Lower lobe of right lung (tissue), 2 donors: Measurements from ENCODE around the gene CDH26. TPM values are rescaled to one million over a fixed set of nuclear protein-coding genes. Genes with fewer than 3 reads are reported as not detected.

ENCODE experiments used
- ATAC-seq, 2 donors: fragments of 200-7000 bp; cut with Tn5 transposase; one replicate each; pipeline ENCODE4 v1.9.1; 2020 to 2022; ENCODE audit warnings: mild to moderate bottlenecking in 2 of 2, moderate library complexity in 2 of 2
- DNase-seq: peaks from one replicate; pipeline ENCODE4 v3.0.0-alpha.2; 2020
- H3K27ac ChIP-seq: fragments of 200-600 bp; one replicate; pipeline ENCODE4 v1.8.0; 2022
- H3K27me3 ChIP-seq: fragments of 200-600 bp; one replicate; pipeline ENCODE4 v1.8.0; 2022; ENCODE audit warnings: low read depth
- H3K36me3 ChIP-seq: fragments of 200-600 bp; one replicate; pipeline ENCODE4 v1.8.0; 2022; ENCODE audit warnings: mild to moderate bottlenecking
- H3K4me1 ChIP-seq: fragments of 200-600 bp; one replicate; pipeline ENCODE4 v1.8.0; 2022
- H3K4me3 ChIP-seq: fragments of 200-600 bp; one replicate; pipeline ENCODE4 v1.8.0; 2022; ENCODE audit warnings: mild to moderate bottlenecking
- H3K9me3 ChIP-seq: fragments of 200-600 bp; one replicate; pipeline ENCODE4 v1.8.0; 2022
- intact Hi-C: fragments of 100-400 bp; cut with DNase I; formaldehyde crosslinking; loops from one replicate; pipeline ENCODE4 v1.11.0; 2022
- total RNA-seq: library from RNA; stranded (reverse); fragmentation: NEBNext Ultra II Directional; extraction: Animal tissue kit (Norgen Biotek cat#: 25700); gene quantifications from one replicate; pipeline ENCODE4 v1.2.1, GENCODE V29; 2021
- TF ChIP-seq, protein P1 (sequence below): fragments of 200-600 bp; IDR thresholded peaks from one replicate; pipeline ENCODE4 v1.8.0; 2022; ENCODE audit warnings: antibody characterized with exemption, mild to moderate bottlenecking
- donor health status: DM: no; HTN: yes; CAD: no; lungs with severe emphysema.

The CDH26 gene
- total RNA-seq, 1 donor from 2014 or later: 8.4 TPM

DNA sequence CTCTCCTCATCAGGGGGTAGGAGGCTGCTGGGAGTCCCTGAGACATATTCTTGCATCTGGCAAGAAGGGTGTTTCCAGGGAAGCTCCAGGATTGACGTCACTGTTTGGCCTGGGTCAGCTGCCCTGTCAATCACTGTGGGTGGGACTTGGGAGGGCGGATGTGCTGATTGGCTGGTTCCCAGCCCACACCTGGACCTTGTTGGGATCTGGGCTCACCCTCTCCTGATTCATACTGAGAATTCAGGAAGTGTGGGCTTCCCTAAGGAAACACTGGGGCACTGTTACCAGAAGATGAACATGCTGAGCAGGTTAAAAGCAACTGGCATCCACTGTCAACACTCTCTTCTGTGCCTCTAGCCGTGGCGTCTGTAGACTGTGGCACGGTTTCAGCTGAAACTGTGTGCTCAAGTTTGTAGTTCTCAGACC is 36.5 kb downstream of the CDH26 start:
- Histone ChIP-seq H3K27me3 (no peaks in the 10 kb centered on the region), H3K4me1 (peaks cover 15% of the 10 kb centered on the region), H3K27ac (peak overlapping the region; percentile 54), H3K36me3 (peaks cover 1% of the 10 kb centered on the region), H3K9me3 (no peaks in the 10 kb centered on the region), H3K4me3 (peak overlapping the region; percentile 17)
- intact Hi-C loops: no loop called here
- peak; percentile 73 for DNase-seq
- TF ChIP-seq, protein P1, sequence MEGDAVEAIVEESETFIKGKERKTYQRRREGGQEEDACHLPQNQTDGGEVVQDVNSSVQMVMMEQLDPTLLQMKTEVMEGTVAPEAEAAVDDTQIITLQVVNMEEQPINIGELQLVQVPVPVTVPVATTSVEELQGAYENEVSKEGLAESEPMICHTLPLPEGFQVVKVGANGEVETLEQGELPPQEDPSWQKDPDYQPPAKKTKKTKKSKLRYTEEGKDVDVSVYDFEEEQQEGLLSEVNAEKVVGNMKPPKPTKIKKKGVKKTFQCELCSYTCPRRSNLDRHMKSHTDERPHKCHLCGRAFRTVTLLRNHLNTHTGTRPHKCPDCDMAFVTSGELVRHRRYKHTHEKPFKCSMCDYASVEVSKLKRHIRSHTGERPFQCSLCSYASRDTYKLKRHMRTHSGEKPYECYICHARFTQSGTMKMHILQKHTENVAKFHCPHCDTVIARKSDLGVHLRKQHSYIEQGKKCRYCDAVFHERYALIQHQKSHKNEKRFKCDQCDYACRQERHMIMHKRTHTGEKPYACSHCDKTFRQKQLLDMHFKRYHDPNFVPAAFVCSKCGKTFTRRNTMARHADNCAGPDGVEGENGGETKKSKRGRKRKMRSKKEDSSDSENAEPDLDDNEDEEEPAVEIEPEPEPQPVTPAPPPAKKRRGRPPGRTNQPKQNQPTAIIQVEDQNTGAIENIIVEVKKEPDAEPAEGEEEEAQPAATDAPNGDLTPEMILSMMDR: no peak
- peak; percentile 91 to 95 for ATAC-seq

DNA sequence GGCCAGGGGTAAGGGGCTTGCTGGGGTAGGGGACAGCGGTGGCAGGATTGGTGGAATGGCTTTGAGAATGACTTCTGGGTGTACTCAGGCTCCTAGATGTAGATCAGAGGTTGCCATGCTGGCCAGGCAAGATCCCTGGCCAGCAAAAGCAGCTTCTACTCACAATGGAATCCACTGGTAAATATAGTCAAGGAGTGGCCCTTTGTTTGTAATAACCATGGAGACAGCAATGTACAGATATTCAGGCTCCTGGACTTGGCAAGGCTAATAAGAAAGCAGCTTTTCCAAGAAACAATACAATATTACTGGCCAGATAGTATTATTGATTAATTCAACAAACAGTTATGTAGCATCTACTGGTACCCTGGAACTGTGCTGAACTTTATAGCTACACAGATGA is 37.9 kb downstream of the CDH26 start:
- Histone ChIP-seq H3K4me1 (peaks cover 15% of the 10 kb centered on the region), H3K9me3 (no peaks in the 10 kb centered on the region), H3K27ac (no peak overlapping the region), H3K4me3 (no peak overlapping the region), H3K27me3 (no peaks in the 10 kb centered on the region), H3K36me3 (peaks cover 6% of the 10 kb centered on the region)
- ATAC-seq (peak in 1 of 2 donors; percentile 10), DNase-seq (no peak)
- TF ChIP-seq, protein P1: no peak
- intact Hi-C loops: no loop called here

DNA sequence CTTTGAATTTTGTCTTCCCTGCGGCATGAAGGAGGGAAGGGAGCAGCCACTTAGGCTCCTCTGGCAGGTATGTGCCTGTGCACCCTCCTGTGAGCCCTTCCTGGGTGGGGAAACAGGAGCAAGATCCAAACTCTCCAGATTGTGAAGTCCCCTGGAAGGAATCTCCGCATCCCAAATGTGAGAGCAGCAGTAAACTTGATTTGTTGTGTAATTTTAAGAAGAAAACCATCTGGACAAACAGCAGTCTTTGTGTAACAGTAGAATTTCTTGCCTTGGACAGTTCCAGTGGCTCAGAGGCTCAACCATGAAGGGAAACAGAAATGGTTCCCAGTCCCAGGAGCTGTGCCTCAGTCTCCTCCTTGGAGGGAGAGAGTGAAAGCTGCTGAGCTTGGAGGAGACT is 39.7 kb downstream of the CDH26 start:
- intact Hi-C loops: no loop called here
- no peaks in the 10 kb centered on the region for H3K27me3 ChIP-seq
- H3K9me3 ChIP-seq: no peaks in the 10 kb centered on the region
- ATAC-seq (no peak), DNase-seq (no peak)
- H3K27ac ChIP-seq: no peak overlapping the region
- peaks cover 10% of the 10 kb centered on the region for H3K4me1 ChIP-seq
- H3K4me3 ChIP-seq: no peak overlapping the region
- peaks cover 6% of the 10 kb centered on the region for H3K36me3 ChIP-seq
- TF ChIP-seq, protein P1: no peak

DNA sequence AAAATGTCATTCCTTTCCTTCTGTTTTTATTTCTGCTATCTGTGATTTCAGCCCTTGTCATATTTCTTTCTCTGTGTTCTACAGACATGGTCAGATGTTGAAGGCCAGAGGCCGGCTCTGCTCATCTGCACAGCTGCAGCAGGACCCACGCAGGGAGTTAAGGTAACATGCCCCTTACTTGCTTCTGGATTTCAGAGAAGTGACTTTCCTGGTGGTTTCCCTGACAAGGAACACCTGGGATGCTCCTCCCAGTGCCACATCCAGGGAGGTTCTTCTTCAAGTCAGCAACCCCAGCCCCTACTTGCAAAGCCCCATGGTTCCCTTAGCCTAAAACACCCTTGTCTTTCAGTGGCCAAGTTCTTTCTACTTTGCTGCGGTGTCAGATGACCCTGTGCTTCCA is 41.3 kb downstream of the CDH26 start:
- H3K9me3 ChIP-seq: no peaks in the 10 kb centered on the region
- H3K4me3 ChIP-seq: no peak overlapping the region
- intact Hi-C loops: no loop called here
- H3K27me3 ChIP-seq: no peaks in the 10 kb centered on the region
- peaks cover 6% of the 10 kb centered on the region for H3K36me3 ChIP-seq
- no peak for DNase-seq
- no peak overlapping the region for H3K27ac ChIP-seq
- peaks cover 4% of the 10 kb centered on the region for H3K4me1 ChIP-seq
- no peak for ATAC-seq
- TF ChIP-seq, protein P1: no peak

DNA sequence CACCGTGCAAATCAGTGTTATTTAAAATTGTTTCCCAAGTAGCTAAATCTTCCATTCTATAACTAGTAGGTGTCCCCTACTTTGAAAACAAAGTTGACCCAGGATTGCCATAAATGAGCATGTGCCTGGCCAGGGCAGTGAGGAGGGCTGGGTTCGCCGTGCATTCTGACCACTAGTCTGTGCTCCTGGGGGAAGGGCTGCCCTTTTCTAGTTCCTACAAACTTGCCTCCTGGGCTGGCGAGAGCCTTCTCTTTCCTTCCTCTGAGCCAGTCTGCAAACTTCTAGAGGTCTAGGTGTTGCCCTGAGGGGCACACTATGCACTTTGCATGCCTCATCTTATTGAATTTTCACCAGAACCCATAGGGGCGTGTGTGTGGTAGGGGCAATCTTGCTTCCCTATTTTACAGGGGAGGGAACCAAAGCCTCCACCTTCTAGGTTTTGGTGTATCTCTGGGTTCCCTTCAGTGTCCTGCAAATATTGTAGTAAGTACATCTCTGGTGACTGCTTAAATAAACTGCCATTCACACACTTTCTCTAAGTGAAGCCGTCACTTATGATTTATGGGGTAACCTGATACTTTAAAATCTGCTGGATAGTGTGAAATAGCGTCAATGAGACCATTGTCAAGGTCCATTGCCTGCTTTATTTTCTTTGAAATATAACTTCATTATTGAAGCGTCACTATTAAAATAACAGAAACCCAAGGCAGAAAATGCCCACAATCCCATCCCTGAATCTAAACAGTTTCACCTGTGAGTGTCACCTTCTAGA is 42.2 kb downstream of the CDH26 start:
- H3K4me1 ChIP-seq: no peaks in the 10 kb centered on the region
- H3K27ac ChIP-seq: no peak overlapping the region
- no peak for DNase-seq
- no peak for ATAC-seq
- H3K36me3 ChIP-seq: peaks cover 6% of the 10 kb centered on the region
- H3K9me3 ChIP-seq: no peaks in the 10 kb centered on the region
- no peak overlapping the region for H3K4me3 ChIP-seq
- TF ChIP-seq, protein P1: no peak
- intact Hi-C loops: no loop called here
- H3K27me3 ChIP-seq: no peaks in the 10 kb centered on the region
